Measurements from ENCODE around the gene DNAL1.

DNA sequence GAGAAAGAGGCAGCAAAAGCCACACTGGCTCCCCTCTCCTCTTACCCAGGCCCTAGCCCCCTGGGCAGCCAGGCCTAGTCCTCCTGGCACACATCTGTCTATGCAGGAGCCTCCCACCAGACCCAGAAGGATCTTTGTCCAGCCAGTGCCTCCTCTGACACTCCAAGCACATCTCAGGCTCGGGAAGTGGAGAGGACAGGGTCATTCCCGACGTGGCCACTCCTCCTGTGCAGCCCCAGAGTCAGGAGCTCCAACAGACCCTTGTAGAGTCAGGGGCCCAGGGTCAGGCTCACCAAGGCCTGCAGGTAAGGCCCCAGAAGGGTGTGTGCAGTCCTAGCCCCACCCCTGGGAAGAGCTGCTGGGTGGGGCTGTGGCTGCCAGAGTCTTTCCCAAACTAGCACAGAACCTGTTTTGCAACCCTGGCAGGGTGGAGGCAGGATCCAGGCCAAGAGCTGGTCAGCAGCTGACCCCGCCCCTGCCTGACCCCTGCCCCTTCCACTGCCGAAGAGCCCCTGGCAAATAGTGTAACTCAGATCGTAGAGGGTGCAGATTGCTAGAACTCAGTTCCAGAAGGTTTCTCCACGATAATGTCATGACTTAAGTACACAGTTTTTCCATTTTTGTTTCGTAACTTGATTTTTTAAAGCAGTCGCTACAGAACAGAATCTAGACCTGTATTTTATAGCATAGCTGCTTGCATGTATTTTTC, 96.0 kb downstream of the DNAL1 start:
- no peak for TF ChIP-seq EZH2 (IDR thresholded peaks at IDR 0.05; ENCODE audit: insufficient read depth, poor library complexity, severe bottlenecking)
- TF ChIP-seq EZH2phosphoT487 (IDR thresholded peaks at IDR 0.05; ENCODE audit: insufficient read depth, low read depth), result no peak
